Prostate gland (tissue), 2 donors: ENCODE results near the gene GRAP2.

Experiments used
- CTCF ChIP-seq, 4 experiments: fragments of 200-600 bp in 2 of 4; fragments of 450-650 bp in 2 of 4; sonication (generic) in 2 of 4; IDR thresholded peaks; 1 replicate in 3 of 4; 2 replicates in 1 of 4; pipeline ENCODE4 v1.5.1; 2016 to 2019; ENCODE audit warnings: antibody characterized with exemption in 4 of 4, mild to moderate bottlenecking in 2 of 4, moderate library complexity in 2 of 4
- POLR2A ChIP-seq: fragments of 450-650 bp; IDR thresholded peaks from one replicate; pipeline ENCODE4 v1.6.1; 2016; ENCODE audit warnings: antibody characterized with exemption, mild to moderate bottlenecking

- TF ChIP-seq CTCF (IDR thresholded peaks at IDR 0.05) (no peak), POLR2A (no peak)
These were observed 6.2 kb downstream of the GRAP2 start for GRCh38 chr22:39907047-39907446.
